Measurements from ENCODE around the gene ABCC5.
A peak's percentile ranks its signal among the peaks of the same experiment; 100 is the strongest.

Gene ABCC5

GRCh38 chr3:183920416-183920815, 97.3 kb downstream of the ABCC5 start:
- no peak for DNase-seq

DNA sequence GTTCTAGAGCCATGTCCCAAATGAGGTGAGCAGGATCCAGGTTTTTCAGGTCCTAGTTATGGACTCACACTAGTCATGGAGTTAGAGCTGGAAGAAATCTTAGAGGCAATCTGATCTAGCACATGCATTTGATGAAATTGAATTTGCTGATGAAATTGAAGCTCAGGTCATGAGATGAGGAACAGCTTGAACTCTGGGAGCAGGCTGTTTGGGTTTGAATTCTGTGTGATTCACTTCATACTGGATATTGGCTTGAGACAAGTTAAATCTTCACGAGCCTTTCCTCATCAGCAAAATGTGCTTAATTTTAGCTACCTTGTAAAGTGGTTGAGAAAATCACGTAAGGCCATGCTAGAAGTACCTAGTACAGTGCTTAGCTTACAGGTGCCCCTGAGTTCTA, 99.5 kb downstream of the ABCC5 start:
- no peak for DNase-seq

DNA sequence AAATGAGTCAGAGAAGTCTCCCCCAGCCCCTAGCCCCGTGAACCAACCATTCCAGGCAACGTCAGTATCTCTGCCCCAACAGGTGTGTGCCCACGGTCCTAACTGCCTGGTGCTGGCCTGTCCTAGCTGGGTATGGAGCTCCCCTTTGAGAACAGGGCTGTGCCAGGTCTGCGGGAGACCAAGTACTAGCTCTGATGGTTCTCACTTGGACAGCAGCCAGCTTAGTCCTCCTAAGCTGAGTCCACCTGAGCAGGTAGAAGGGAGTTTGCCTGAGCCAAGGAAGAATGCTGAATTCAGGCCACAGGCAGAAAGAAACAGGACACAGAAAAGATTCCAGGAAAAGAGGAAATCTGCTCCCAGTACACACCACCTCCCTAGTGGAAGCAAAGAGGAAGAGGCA, 99.9 kb downstream of the ABCC5 start:
- no peak for DNase-seq

DNA sequence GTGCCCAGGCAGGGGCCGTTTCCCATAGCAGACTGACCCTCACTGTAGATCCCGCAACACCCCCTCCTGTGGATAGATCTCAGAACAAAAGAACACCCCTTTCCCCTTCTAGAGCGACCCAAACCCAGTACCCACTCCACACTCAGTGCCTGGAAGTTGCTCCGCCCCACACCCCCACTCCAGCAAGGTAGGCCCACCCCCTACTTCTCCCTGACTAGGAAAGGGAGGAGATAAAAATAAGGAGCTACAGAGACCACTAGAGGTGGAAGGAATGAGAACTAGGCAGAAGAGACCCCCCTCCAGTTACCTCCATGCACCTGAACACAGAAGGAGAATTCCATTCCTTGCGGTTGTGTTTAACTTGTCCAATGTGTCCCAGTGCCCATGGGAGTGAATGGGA, 102.8 kb downstream of the ABCC5 start:
- no peak for DNase-seq

DNA sequence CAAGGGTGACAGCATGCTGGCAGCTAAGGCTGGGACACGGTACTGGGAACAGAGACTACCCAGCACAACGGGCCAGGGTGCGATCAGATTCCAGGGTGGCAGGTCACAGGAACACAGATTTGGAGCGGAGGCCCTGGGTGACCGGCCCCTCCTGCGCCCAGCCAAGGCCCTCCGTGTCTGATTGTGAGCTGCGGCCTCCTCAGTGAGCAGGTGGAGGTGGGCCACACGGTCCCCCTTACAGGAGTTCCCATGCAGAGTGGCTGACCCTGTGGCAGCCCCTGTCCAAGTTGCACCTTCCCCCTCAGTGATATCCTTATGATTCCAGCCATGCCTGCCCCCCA, 104.1 kb downstream of the ABCC5 start:
- DNase-seq = no peak

- DNase-seq = no peak
Measured at GRCh38 chr3:183912895-183913579, 104.6 kb downstream of the ABCC5 start.

GRCh38 chr3:183911763-183912506, 105.7 kb downstream of the ABCC5 start:
- DNase-seq = no peak

- DNase-seq = no peak
Measured at GRCh38 chr3:183911087-183911486, 106.6 kb downstream of the ABCC5 start.

GRCh38 chr3:183909030-183909600, 108.6 kb downstream of the ABCC5 start:
- no peak for DNase-seq

GRCh38 chr3:183907911-183908331, 109.8 kb downstream of the ABCC5 start:
- no peak for DNase-seq

DNA sequence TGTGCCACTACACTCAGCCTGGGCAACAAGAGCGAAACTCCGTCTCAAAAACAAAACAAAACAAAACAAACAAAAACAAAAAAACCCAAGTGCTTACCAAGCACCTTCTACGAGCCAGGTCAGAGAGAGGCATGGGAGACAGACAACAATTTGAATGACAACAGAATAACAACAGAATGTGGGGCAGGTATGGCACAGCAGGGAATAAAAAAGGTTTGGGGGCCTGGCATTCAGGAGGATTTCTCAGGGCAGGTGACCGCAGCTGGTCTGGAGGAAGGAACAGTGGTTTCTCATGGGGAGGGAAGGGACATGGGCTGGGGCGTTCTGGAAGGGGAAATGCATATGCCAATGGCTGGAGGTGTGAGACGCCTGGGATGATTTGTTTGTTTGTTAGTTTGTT, 110.5 kb downstream of the ABCC5 start:
- no peak for DNase-seq

DNA sequence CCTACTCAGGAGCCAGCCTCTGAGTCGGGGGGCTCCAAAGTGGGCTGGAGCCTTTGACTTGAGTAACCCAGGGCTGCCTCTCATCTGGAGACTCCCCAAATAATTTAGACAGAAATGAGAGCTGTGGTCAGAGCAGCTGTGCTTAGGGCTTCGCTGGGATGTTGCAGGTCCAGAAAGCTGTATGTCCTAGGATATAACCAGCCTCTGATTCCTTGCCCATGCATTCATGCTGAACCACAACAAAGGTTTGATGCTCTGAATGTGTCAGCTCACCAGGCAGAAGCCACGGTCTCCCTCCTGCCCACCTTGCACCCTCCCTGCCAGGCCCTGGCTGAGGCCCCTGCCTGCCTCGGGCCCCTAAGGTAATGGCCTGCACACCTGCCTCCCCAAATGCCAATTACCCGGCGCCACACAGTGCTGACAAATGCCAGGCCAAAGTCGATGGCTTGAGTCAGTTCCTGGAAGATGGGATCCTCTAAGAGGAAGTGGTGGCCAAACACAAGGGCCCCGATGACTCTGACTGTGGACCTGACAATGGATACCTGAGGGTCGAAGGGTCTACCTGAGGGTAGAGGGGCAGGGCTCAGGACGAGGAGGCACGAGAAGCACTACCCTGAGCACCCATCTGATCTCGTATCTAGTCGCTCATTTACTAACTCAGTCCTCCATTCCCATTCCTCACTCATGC, 111.3 kb downstream of the ABCC5 start:
- no peak for DNase-seq

DNA sequence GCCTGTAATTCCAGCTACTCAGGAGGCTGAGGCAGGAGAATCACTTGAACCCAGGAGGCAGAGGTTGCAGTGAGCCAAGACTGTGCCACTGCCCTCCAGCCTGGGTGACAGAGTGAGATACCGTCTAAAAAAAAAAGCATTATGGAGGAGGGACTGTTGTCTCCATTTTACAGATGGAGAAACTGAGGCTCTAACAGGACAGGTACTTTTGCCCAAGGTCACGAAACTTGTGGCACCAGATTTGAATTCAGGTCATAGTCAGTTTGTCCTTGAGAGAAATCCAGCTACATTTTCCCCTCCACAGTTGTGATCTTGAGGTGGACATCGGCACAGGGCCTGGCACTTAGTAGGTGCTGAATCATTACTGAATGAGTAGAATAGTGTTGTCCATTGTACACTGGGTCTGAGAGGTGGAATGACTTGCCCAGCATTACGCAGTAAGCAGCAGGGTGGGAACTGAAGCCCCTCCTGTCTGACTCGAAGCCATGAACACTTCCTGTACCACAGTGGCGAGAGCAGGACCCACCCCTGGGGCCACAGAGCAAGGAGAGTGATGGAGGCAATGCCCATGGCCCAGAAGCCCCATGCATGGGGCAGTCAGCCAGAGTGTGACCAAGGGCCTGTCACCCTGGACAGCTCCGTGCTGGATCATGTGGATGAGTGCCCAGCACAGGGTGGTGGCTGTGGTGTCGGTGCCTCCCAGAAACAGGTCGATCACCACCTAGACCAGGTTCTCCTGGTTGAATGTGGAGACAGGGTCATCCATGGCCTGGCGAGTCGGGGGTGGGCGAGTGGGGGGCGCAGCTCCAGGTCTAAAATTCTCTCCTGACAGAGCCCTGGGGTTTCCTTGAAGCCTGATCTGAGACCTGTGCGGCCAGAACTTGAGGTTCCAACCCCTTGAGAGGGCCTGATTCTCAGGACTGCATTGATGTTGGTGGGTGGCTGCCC, 112.6 kb downstream of the ABCC5 start:
- DNase-seq = no peak

DNA sequence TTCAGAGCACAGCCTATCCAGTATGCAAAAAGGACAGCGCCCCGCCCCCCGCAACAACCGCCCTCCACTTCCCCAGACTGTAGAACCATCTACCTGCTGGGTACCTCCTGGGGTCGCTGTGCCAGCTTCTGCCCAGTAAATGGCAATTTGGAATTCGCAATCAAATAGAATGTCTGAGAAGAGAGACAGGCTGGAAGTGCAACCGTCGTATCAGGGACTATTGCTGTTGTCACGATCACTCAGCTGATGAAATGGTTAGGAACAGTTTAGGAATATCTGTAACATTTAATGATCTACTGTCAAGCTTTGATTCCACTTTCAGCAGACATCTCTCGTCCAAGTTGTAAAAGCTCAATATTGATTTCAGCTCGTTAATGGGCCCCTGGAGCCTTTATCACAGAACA, 119.7 kb downstream of the ABCC5 start:
- DNase-seq = no peak

GRCh38 chr3:183897606-183898005, 120.1 kb downstream of the ABCC5 start:
- no peak for DNase-seq

DNA sequence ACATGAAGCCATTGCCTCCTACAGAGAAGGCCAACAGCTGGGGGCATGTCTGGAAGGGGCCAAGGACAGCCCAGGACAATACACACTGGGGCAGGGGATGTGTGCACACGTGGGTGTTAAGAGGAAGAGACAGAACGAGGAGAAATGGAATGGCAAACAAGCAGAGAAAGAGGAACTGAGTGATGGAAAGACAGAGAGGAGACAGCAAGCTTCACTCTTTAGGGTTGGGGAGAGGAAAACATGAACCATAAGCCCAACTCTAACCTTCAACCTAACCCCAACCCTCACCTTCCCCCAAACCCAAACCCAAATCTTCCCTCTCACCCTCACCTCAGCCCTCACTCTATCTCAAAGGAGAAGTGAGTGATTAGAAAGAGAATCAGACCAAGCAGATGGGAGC, 121.1 kb downstream of the ABCC5 start:
- no peak for DNase-seq

- DNase-seq = no peak
Measured at GRCh38 chr3:183896184-183896583, 121.5 kb downstream of the ABCC5 start.

- no peak for DNase-seq
Measured at GRCh38 chr3:183895774-183896173, 121.9 kb downstream of the ABCC5 start.

GRCh38 chr3:183895296-183895695, 122.4 kb downstream of the ABCC5 start:
- peak in 1 of 2 donors; percentile 46 for DNase-seq

GRCh38 chr3:183892610-183893214, 125.0 kb downstream of the ABCC5 start:
- DNase-seq = no peak

DNA sequence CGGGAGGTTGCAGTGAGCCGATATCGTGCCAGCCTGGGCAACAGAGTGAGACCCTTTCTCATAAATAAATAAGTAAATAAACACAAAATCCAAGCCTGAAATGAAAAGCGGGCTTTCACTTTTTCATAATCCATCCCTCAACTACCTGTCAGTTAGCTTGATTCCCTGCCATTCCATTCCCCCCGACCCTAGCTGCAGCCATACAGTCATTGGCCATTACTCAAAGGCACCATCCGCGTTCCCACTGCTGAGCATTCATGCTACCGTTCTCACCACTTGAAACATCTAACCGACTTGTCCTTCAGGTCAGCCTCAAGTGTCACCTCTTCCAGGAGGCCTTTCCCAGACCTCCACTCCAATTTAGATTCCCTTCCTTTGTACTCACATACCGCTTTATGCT, 131.9 kb downstream of the ABCC5 start:
- DNase-seq = no peak

All from hippocampal formation (tissue), 2 donors.